Caco-2 (cell line): Measurements from ENCODE around the gene UTF1. TPM values are rescaled to one million over a fixed set of nuclear protein-coding genes. Genes with fewer than 3 reads are reported as not detected.

ENCODE experiments used
- BruUV-seq: library from RNA; stranded (reverse); fragments of 400-500 nt; replicated peaks from 2 replicates; lab custom pipeline; 2021; lab: Mats Ljungman, UMichigan
- CTCF ChIA-PET: fragments of 300-600 bp; sonication (Branson Sonifier 250); formaldehyde crosslinking; loops from one replicate; lab custom pipeline; 2022; ENCODE audit warnings: antibody characterized with exemption; lab: Charles Lee
- POLR2A ChIA-PET: fragments of 300-600 bp; sonication (Branson Sonifier 250); formaldehyde crosslinking; loops from one replicate; lab custom pipeline; 2022; ENCODE audit warnings: antibody characterized with exemption; lab: Charles Lee
- DNase-seq, 2 experiments: peaks; one replicate each; pipeline versions ENCODE4 v3.0.0 to v3.0.0-alpha.2; 2020 to 2022
- H3K27me3 ChIP-seq: replicated peaks from 2 replicates; pipeline ENCODE4 v1.6.0; 2011; ENCODE audit warnings: low read length; ENCODE audit not compliant: control insufficient read depth, insufficient read depth
- H3K36me3 ChIP-seq: 2 replicates; pipeline ENCODE4 v1.5.1; 2011; ENCODE audit warnings: low read length; ENCODE audit not compliant: control insufficient read depth, insufficient read depth
- H3K4me1 ChIP-seq: fragments of 250-450 bp; sonication (Bioruptor Pico); 2 replicates; pipeline ENCODE4 v1.5.1; 2020; ENCODE audit warnings: mild to moderate bottlenecking
- H3K4me3 ChIP-seq: 2 replicates; pipeline ENCODE4 v1.5.1; 2011; ENCODE audit warnings: low read depth, mild to moderate bottlenecking, control low read depth, low read length
- H3K9me3 ChIP-seq: fragments of 250-450 bp; sonication (Bioruptor Pico); 2 replicates; pipeline ENCODE4 v1.5.1; 2020; ENCODE audit warnings: mild to moderate bottlenecking, moderate library complexity
- H3K27ac Mint-ChIP-seq: one replicate; pipeline ENCODE4 v1.8.0; 2022; ENCODE audit warnings: mixed read lengths; ENCODE audit not compliant: unreplicated experiment
- H3K27me3 Mint-ChIP-seq: one replicate; pipeline ENCODE4 v1.8.0; 2022; ENCODE audit warnings: mixed read lengths; ENCODE audit not compliant: insufficient read depth, unreplicated experiment
- H3K36me3 Mint-ChIP-seq: one replicate; pipeline ENCODE4 v1.8.0; 2022; ENCODE audit warnings: mild to moderate bottlenecking, mixed read lengths; ENCODE audit not compliant: insufficient read depth, unreplicated experiment
- H3K4me1 Mint-ChIP-seq: one replicate; pipeline ENCODE4 v1.8.0; 2022; ENCODE audit warnings: low read depth, mixed read lengths; ENCODE audit not compliant: unreplicated experiment
- H3K4me3 Mint-ChIP-seq: one replicate; pipeline ENCODE4 v1.8.0; 2022; ENCODE audit warnings: mild to moderate bottlenecking, moderate library complexity, mixed read lengths; ENCODE audit not compliant: unreplicated experiment
- H3K9me3 Mint-ChIP-seq: one replicate; pipeline ENCODE4 v1.8.0; 2022; ENCODE audit warnings: mixed read lengths; ENCODE audit not compliant: unreplicated experiment
- intact Hi-C: fragments of 100-400 bp; cut with micrococcal nuclease; formaldehyde crosslinking; loops from one replicate; pipeline ENCODE4 v1.10.0; 2022; ENCODE audit not compliant: unreplicated experiment
- total RNA-seq: library from RNA; stranded (reverse); gene quantifications from 2 replicates; pipeline ENCODE4 v1.2.3, GENCODE V29; 2022
- TF ChIP-seq, protein P1 (sequence below), 2 experiments: fragments of 200-600 bp in 1 of 2; IDR thresholded peaks; 1 replicate in 1 of 2; 2 replicates in 1 of 2; pipeline versions ENCODE4 v1.5.1 to v1.8.0; 2011 to 2022; ENCODE audit warnings: antibody characterized with exemption in 1 of 2, control low read depth in 1 of 2, inconsistent platforms in 1 of 2, low read depth in 1 of 2, low read length in 1 of 2, mild to moderate bottlenecking in 1 of 2, moderate library complexity in 1 of 2; ENCODE audit not compliant: insufficient read depth in 1 of 2, severe bottlenecking in 1 of 2, unreplicated experiment in 1 of 2

UTF1 gene
- total RNA-seq, 1 experiment from 2014 or later, result not detected

DNA sequence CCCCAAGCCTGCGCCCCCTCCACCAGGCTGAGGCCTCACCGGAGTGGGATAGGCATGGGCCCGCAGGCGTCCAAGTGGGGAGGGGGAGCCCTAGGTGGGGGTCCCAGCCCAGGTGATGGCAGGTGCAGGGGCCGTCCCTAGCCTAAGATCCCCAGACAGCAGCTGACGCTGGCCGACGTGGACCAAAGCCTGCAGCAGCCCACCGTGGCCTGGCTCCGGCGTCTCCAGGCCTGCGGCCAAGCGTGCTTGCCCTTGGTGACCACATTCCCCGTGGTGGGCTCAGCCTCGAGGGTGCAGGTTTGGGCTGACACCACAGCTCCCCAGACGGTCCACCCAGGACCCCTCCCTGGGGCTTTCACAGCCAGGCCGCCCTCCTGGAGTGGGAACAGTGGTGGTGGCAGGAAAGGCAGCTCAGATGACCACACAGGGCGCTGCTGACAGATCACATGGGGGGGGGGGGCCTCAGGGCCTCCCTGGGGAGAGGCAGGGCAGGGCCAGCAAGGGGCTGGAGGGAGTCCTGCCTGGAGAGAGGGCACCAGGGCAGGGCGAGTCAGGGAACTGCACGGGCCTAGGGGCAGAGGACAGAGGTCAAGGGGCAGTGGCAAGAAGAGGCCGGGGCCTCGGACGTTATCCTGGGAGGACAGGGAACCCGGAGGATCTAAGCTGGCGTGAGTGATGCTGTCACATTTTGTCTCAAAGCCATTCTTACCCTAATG lies 47.4 kb downstream of the UTF1 start:
- Mint-ChIP-seq H3K4me1 (peaks cover 11% of the 10 kb centered on the region), H3K9me3 (no peaks in the 10 kb centered on the region), H3K27me3 (no peaks in the 10 kb centered on the region), H3K36me3 (peaks cover 36% of the 10 kb centered on the region), H3K27ac (peak overlapping the region; percentile 61), H3K4me3 (peak overlapping the region; percentile 62)
- Histone ChIP-seq H3K27me3 (no peaks in the 10 kb centered on the region), H3K9me3 (no peaks in the 10 kb centered on the region), H3K4me3 (no peak overlapping the region; the same call in 1 of the 2 replicates), H3K36me3 (peaks cover 6% of the 10 kb centered on the region), H3K4me1 (peaks cover 53% of the 10 kb centered on the region)
- ChIA-PET POLR2A (interaction anchor here (0.6 kb wide), 1 partner anchor 62 kb away, joined by 6 read pairs; no protein-coding TSS in a partner anchor), CTCF (interaction anchor here (0.6 to 1.5 kb wide), 6 partner anchors 9 to 160 kb away, joined by 3 to 6 read pairs (median 4); no protein-coding TSS in a partner anchor)
- TF ChIP-seq, protein P1, sequence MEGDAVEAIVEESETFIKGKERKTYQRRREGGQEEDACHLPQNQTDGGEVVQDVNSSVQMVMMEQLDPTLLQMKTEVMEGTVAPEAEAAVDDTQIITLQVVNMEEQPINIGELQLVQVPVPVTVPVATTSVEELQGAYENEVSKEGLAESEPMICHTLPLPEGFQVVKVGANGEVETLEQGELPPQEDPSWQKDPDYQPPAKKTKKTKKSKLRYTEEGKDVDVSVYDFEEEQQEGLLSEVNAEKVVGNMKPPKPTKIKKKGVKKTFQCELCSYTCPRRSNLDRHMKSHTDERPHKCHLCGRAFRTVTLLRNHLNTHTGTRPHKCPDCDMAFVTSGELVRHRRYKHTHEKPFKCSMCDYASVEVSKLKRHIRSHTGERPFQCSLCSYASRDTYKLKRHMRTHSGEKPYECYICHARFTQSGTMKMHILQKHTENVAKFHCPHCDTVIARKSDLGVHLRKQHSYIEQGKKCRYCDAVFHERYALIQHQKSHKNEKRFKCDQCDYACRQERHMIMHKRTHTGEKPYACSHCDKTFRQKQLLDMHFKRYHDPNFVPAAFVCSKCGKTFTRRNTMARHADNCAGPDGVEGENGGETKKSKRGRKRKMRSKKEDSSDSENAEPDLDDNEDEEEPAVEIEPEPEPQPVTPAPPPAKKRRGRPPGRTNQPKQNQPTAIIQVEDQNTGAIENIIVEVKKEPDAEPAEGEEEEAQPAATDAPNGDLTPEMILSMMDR (IDR thresholded peaks at IDR 0.05; ENCODE audit: insufficient read depth in 1 of 2, low read depth in 1 of 2, low read length in 1 of 2, severe bottlenecking in 1 of 2, unreplicated experiment in 1 of 2), result no peak
- intact Hi-C loops, result no loop called here
- BruUV-seq, result no TSS peak
- no peak for DNase-seq

DNA sequence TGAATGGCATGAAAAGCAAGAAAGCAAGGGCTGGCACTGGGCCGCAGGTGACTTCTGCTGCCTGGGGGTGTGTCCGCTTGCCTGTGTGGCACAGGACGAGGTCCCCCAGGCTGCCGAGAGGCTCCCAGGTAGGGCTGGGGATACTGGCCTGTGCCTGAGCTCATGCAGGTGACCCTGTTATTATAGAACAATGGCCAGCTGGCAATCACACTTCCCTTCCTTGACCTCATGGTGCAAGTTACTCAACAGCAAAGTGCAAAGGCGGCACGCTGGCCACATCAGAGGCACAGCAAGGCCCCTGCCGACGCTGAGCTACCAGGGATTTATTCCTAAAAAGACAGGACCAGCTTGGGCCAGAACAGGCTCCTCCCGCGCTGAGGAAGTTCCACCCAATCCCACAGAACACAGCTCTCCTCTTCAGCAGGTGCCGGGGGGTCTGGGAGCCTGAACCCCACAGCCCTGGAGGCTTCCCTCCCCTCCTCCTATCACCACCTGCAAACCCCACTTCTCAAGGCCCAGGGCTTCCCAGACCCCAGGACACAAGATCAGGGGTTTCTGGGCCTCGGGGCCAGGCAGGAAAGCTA lies 48.1 kb downstream of the UTF1 start:
- Histone ChIP-seq H3K27me3 (no peaks in the 10 kb centered on the region), H3K4me3 (no peak overlapping the region), H3K36me3 (peaks cover 7% of the 10 kb centered on the region), H3K9me3 (no peaks in the 10 kb centered on the region), H3K4me1 (peaks cover 53% of the 10 kb centered on the region)
- Mint-ChIP-seq H3K27ac (peak overlapping the region; percentile 74), H3K27me3 (no peaks in the 10 kb centered on the region), H3K9me3 (no peaks in the 10 kb centered on the region), H3K36me3 (peaks cover 37% of the 10 kb centered on the region), H3K4me3 (peak overlapping the region; percentile 33), H3K4me1 (peaks cover 11% of the 10 kb centered on the region)
- CTCF ChIA-PET, result interaction anchor here (0.8 to 1.5 kb wide), 7 partner anchors 9 to 159 kb away, joined by 3 to 7 read pairs (median 5); no protein-coding TSS in a partner anchor
- DNase-seq, result no peak
- intact Hi-C loops, result loop anchor here (1.0 to 2.0 kb wide), 3 partner anchors 21 to 31 kb away; no protein-coding TSS in a partner anchor
- TF ChIP-seq, protein P1 (IDR thresholded peaks at IDR 0.05; ENCODE audit: insufficient read depth in 1 of 2, low read depth in 1 of 2, low read length in 1 of 2, severe bottlenecking in 1 of 2, unreplicated experiment in 1 of 2), result no peak
- BruUV-seq, result no TSS peak
- POLR2A ChIA-PET, result interaction anchor here (0.6 to 1.1 kb wide), 3 partner anchors 30 to 80 kb away, joined by 3 to 5 read pairs (median 4); partner anchors contain the start of gene FUOM

DNA sequence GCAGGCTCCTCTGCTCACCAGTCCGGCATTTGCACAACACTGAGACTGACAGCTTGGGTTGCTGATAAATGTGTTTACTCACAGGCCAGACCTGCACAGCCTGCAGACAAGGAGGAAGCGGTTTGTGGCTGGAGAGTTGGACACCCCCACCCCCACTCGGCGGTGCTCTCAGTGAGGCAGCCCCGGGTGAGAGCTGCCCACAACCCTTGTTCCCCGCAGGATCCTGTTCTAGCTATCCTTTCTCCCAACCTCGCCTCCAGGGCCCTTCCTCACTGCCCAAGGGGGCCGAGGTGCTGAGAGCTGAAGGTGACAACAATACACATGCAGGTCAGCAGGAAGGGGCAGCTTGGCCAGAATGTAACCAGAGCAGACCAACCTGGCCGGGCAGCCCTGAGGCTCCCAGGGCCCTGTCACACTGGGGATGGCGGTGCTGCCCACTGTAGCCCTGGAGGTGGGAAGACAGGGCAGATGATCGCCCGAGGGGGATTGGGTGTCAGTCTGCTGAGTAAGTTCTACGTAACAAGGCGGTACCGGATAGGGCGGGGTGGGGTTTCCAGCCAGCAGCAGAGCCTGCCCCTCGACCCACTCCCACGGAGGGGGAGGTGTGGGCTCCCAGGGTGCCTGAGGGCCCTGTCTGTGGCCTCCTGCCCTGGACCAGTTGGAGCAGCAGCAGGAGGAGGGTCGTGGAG lies 48.7 kb downstream of the UTF1 start:
- intact Hi-C loops, result loop anchor here (1.0 to 2.0 kb wide), 3 partner anchors 22 to 31 kb away; no protein-coding TSS in a partner anchor
- Histone ChIP-seq H3K27me3 (no peaks in the 10 kb centered on the region), H3K4me1 (peaks cover 53% of the 10 kb centered on the region), H3K9me3 (no peaks in the 10 kb centered on the region), H3K4me3 (no peak overlapping the region), H3K36me3 (peaks cover 7% of the 10 kb centered on the region)
- no TSS peak for BruUV-seq
- Mint-ChIP-seq H3K36me3 (peaks cover 37% of the 10 kb centered on the region), H3K4me3 (peak overlapping the region; percentile 33), H3K4me1 (peaks cover 11% of the 10 kb centered on the region), H3K27me3 (no peaks in the 10 kb centered on the region), H3K27ac (peak overlapping the region; percentile 74), H3K9me3 (no peaks in the 10 kb centered on the region)
- ChIA-PET CTCF (interaction anchor here (0.5 to 1.5 kb wide), 8 partner anchors 8 to 489 kb away, joined by 3 to 7 read pairs (median 4); no protein-coding TSS in a partner anchor), POLR2A (interaction anchor here (0.6 to 1.1 kb wide), 3 partner anchors 29 to 79 kb away, joined by 3 to 5 read pairs (median 4); partner anchors contain the start of gene FUOM)
- peak; percentile 80 to 86 for DNase-seq
- TF ChIP-seq, protein P1 (IDR thresholded peaks at IDR 0.05; ENCODE audit: insufficient read depth in 1 of 2, low read depth in 1 of 2, low read length in 1 of 2, severe bottlenecking in 1 of 2, unreplicated experiment in 1 of 2), result no peak
